Heart right ventricle (tissue), 16 donors: ENCODE results near the gene ENDOV. TPM values are rescaled to one million over a fixed set of nuclear protein-coding genes. Genes with fewer than 3 reads are reported as not detected.

ENCODE experiments used
- ATAC-seq, 8 donors: fragments of 200-7000 bp; cut with Tn5 transposase; one replicate each; pipeline ENCODE4 v1.9.1; 2020; ENCODE audit warnings: mild to moderate bottlenecking in 8 of 8, moderate library complexity in 8 of 8, moderate number of reproducible peaks in 1 of 8
- DNase-seq, 2 donors: peaks; one replicate each; pipeline ENCODE4 v3.0.0-alpha.2; 2020
- H3K27ac ChIP-seq, 10 donors: fragments of 200-600 bp; sonication (generic) in 2 of 10; one replicate each; pipeline versions ENCODE4 v1.5.0 to v1.8.0; 2020 to 2022; ENCODE audit warnings: mild to moderate bottlenecking in 3 of 10
- H3K27me3 ChIP-seq, 7 donors: fragments of 200-600 bp; one replicate each; pipeline ENCODE4 v1.8.0; 2021 to 2022; ENCODE audit warnings: mild to moderate bottlenecking in 2 of 7
- H3K36me3 ChIP-seq, 9 donors: fragments of 200-600 bp; sonication (generic) in 1 of 9; one replicate each; pipeline versions ENCODE4 v1.5.0 to v1.8.0; 2020 to 2022; ENCODE audit warnings: mild to moderate bottlenecking in 2 of 9
- H3K4me1 ChIP-seq, 9 donors: fragments of 200-600 bp; sonication (generic) in 1 of 9; one replicate each; pipeline versions ENCODE4 v1.5.0 to v1.8.0; 2020 to 2022; ENCODE audit warnings: mild to moderate bottlenecking in 4 of 9
- H3K4me3 ChIP-seq, 10 donors: fragments of 200-600 bp; sonication (generic) in 2 of 10; one replicate each; pipeline versions ENCODE4 v1.5.0 to v1.8.0; 2020 to 2022; ENCODE audit warnings: mild to moderate bottlenecking in 7 of 10, moderate library complexity in 2 of 10
- H3K9me3 ChIP-seq, 11 donors: fragments of 200-600 bp in 10 of 11; sonication (generic) in 2 of 11; one replicate each; pipeline versions ENCODE4 v1.5.0 to v1.8.0; 2013 to 2022; ENCODE audit warnings: mild to moderate bottlenecking in 2 of 11, control low read depth in 1 of 11, moderate library complexity in 1 of 11
- WGBS, 2 donors: extraction: QIAGEN DNeasy Blood & Tissue Kit; methylation state at CpG; one replicate each; pipeline ENCODE4 v1.1.7; 2013; ENCODE audit warnings: inconsistent platforms in 1 of 2; 5-methylcytosine and 5-hydroxymethylcytosine counted together
- intact Hi-C, 10 donors: fragments of 100-400 bp; cut with DNase I; formaldehyde crosslinking; loops; one replicate each; pipeline versions ENCODE4 v1.11.1 to v1.14.2; 2022
- polyA plus RNA-seq, 2 donors: library from polyadenylated mRNA; stranded (reverse); fragments of 200-250 nt; gene quantifications; one replicate each; pipeline ENCODE4 v1.2.3, GENCODE V29; 2013
- total RNA-seq, 10 donors: library from RNA; stranded (reverse); fragmentation: NEBNext Ultra II Directional in 3 of 10; extraction: Animal tissue kit (Norgen Biotek cat#: 25700) in 3 of 10; gene quantifications; one replicate each; pipeline versions ENCODE4 v1.2.1 to v1.2.4, GENCODE V29; 2021 to 2023
- TF ChIP-seq, protein P1 (sequence below), 9 donors: fragments of 200-600 bp; sonication (generic) in 2 of 9; IDR thresholded peaks; one replicate each; pipeline versions ENCODE4 v1.5.0 to v1.8.0; 2021 to 2022; ENCODE audit warnings: antibody characterized with exemption in 9 of 9, mild to moderate bottlenecking in 5 of 9, moderate library complexity in 1 of 9
- donor health status: Arrhythmogenic right ventricular cardiomyopathy.
- donor health status: ischemic (EF 13 %, LVEDD 7.1; RV severe dilation, severe dysfunction).
- donor health status: healthy with polysubstance abuse.
- donor health status: DM: no; HTN: yes; CAD: no.
- donor health status: DM: no; HTN: no; CAD: no.
- donor health status: ischemic (EF 25% LVEDD 6.9; RV normal size, moderate dysfunction).
- donor health status: ischemic (EF 25% LVEDD 5.7; RV mildly dilated, moderate dysfunction).
- donor health status: healthy.
- donor health status: DM: yes; HTN: yes; CAD: no.
- donor health status: Ischemic cardiomyopathy.
- donor health status: ischemic (EF 35%, LVEDD 5.7; RV mildly dilated, moderate dysfunction).
- donor health status: nonischemic (EF 11% LVEDD 7.7; RV severe dilation, severe dysfunction).
- donor health status: DM: yes; HTN: yes; CAD: no.
- donor health status: PGD.
- donor health status: ischemic (EF 29% LVEDD 5.4; RV normal size, mild dysfunction).
- donor health status: nonischemic (EF 23%, LVEDD 6.1; RV moderate dilation, normal function).

ENDOV gene
- total and polyA plus RNA-seq, 12 donors = 7.7 to 19.9 (median 12.6) TPM

- intact Hi-C loops = loop anchor here (1.0 to 10.0 kb wide), 10 partner anchors 145 to 674 kb away; no protein-coding TSS in a partner anchor
- DNase-seq (no peak), ATAC-seq (peak in 1 of 8 donors; percentile 2)
- TF ChIP-seq, protein P1, sequence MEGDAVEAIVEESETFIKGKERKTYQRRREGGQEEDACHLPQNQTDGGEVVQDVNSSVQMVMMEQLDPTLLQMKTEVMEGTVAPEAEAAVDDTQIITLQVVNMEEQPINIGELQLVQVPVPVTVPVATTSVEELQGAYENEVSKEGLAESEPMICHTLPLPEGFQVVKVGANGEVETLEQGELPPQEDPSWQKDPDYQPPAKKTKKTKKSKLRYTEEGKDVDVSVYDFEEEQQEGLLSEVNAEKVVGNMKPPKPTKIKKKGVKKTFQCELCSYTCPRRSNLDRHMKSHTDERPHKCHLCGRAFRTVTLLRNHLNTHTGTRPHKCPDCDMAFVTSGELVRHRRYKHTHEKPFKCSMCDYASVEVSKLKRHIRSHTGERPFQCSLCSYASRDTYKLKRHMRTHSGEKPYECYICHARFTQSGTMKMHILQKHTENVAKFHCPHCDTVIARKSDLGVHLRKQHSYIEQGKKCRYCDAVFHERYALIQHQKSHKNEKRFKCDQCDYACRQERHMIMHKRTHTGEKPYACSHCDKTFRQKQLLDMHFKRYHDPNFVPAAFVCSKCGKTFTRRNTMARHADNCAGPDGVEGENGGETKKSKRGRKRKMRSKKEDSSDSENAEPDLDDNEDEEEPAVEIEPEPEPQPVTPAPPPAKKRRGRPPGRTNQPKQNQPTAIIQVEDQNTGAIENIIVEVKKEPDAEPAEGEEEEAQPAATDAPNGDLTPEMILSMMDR (IDR thresholded peaks at IDR 0.05) = no peak
- no peaks in the 10 kb centered on the region for H3K9me3 ChIP-seq
- 88% methylated on average over 27 of the region's 27 CpGs for WGBS, 2 donors
- H3K4me3 ChIP-seq = no peak overlapping the region
- H3K4me1 ChIP-seq = peaks cover 0 to 22% (median 11%) of the 10 kb centered on the region in 9 donors
- H3K36me3 ChIP-seq = peaks cover 0 to 32% (median 0%) of the 10 kb centered on the region in 9 donors
- H3K27me3 ChIP-seq = no peaks in the 10 kb centered on the region
- H3K27ac ChIP-seq = no peak overlapping the region
Measured at GRCh38 chr17:80427366-80428282, 12.7 kb downstream of the ENDOV start.

GRCh38 chr17:80428363-80428762, 13.4 kb downstream of the ENDOV start:
- Histone ChIP-seq H3K4me1 (peaks cover 0 to 15% (median 5%) of the 10 kb centered on the region in 9 donors), H3K27ac (no peak overlapping the region), H3K4me3 (no peak overlapping the region), H3K9me3 (no peaks in the 10 kb centered on the region), H3K27me3 (no peaks in the 10 kb centered on the region), H3K36me3 (peaks cover 0 to 32% (median 0%) of the 10 kb centered on the region in 9 donors)
- DNase-seq (no peak), ATAC-seq (no peak)
- TF ChIP-seq, protein P1 (IDR thresholded peaks at IDR 0.05) = no peak
- 90 to 94% methylated on average over 12 of the region's 12 CpGs for WGBS, 2 donors
- intact Hi-C loops = loop anchor here in 8 of 10 donors (5.0 to 10.0 kb wide), 5 partner anchors 144 to 554 kb away; no protein-coding TSS in a partner anchor

DNA sequence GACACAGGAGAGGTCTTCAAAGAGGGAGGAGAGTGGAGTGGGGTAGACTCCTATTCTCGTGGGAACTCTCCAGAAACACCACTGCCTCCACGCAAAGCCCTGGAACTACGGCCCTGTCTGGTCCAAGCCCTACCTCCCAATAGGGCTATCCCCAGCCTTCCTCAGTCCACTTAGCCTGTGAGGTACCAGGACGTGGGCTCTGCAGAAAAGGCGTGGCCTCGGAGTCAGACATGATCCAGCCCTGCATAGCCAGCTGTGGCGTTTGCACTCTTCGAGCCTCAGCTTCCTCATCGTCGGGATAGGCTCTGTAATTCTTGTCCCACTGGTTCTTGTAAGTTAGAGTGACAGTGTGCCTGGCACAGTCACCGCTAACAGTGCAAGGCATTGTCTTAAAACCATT, 13.8 kb downstream of the ENDOV start:
- TF ChIP-seq, protein P1 (IDR thresholded peaks at IDR 0.05) = no peak

DNA sequence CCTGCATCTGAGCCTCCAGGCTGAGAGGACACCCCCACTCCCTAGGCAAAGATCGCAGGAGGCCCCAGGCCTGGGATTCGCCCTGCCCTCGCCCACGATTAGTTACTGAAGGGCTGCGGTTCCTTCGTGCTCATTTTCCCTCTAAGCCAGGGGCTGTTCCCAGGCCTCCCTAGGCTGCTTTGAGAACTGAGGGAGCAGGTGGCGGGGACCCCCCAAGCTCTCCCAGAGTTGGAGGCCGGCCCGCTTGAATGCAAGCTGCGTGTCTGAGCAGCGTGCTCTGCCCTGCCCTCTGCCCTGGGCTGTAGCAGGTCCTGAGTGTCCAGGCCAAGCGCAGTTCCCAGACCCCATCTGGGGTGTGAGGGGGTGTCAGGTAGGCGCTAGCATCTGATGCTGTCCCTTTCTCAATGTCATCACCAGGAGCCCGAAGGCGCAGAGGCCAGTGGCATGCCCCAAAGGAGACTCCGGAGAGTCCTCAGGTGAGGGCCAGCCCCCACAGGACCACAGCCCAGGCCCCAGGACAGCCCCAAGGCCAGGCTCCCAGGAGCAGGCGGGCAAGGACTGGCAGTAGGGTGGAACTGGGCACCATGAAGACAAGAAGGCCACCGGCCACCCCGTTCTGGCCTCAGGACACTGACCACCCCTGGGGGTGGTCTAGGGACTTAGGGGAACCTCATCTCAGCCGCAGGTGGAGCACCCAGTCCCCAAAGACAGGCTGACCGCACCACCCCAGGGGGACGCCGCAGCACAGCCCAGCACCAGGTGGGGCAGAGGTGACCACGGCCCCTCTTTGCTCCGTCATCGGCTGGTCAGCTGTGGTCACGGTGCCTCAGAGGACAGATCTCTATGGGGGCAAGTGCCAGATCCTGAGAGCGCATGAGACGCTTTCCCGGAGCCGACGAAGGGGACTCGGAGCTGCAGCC, 14.6 kb downstream of the ENDOV start:
- TF ChIP-seq, protein P1 (IDR thresholded peaks at IDR 0.05) = no peak
- Histone ChIP-seq H3K4me3 (no peak overlapping the region), H3K27me3 (no peaks in the 10 kb centered on the region), H3K4me1 (peaks cover 0 to 11% (median 4%) of the 10 kb centered on the region in 9 donors), H3K36me3 (peaks cover 0 to 32% (median 0%) of the 10 kb centered on the region in 9 donors), H3K9me3 (no peaks in the 10 kb centered on the region), H3K27ac (no peak overlapping the region)
- intact Hi-C loops = loop anchor here in 9 of 10 donors (5.0 to 10.0 kb wide), 5 partner anchors 143 to 553 kb away; no protein-coding TSS in a partner anchor
- WGBS, 2 donors = 96% methylated on average over 33 of the region's 33 CpGs
- DNase-seq (no peak), ATAC-seq (no peak)

More for the DNA sequence above, 13.8 kb downstream of the ENDOV start:
- no peak overlapping the region for H3K27ac ChIP-seq
- no peak overlapping the region for H3K4me3 ChIP-seq
- H3K4me1 ChIP-seq = peaks cover 0 to 11% (median 4%) of the 10 kb centered on the region in 9 donors
- WGBS, 2 donors = 90 to 92% methylated on average over 11 of the region's 11 CpGs
- H3K9me3 ChIP-seq = no peaks in the 10 kb centered on the region
- ATAC-seq (no peak), DNase-seq (no peak)
- no peaks in the 10 kb centered on the region for H3K27me3 ChIP-seq
- peaks cover 0 to 32% (median 0%) of the 10 kb centered on the region in 9 donors for H3K36me3 ChIP-seq
- intact Hi-C loops = loop anchor here in 8 of 10 donors (5.0 to 10.0 kb wide), 5 partner anchors 144 to 554 kb away; no protein-coding TSS in a partner anchor
